Fibroblast of lung (primary cell): ENCODE data around the gene OASL. TPM values are rescaled to one million over a fixed set of nuclear protein-coding genes. Genes with fewer than 3 reads are reported as not detected.

Experiments used
- DNase-seq, 2 donors: peaks; one replicate each; pipeline versions ENCODE4 v3.0.0 to v3.0.0-alpha.2; 2010; ENCODE audit warnings: low read depth in 2 of 2
- H2AFZ ChIP-seq: 2 replicates; pipeline ENCODE4 v1.5.1; 2012; ENCODE audit warnings: low read length, control low read depth, inconsistent platforms
- H3K27ac ChIP-seq: 2 replicates; pipeline ENCODE4 v1.5.1; 2011; ENCODE audit warnings: low read length, control low read depth; ENCODE audit not compliant: insufficient read depth
- H3K27me3 ChIP-seq: 2 replicates; pipeline ENCODE4 v1.5.1; 2011; ENCODE audit warnings: mild to moderate bottlenecking, low read length; ENCODE audit not compliant: control insufficient read depth, insufficient read depth
- H3K36me3 ChIP-seq: 2 replicates; pipeline ENCODE4 v1.5.1; 2011; ENCODE audit warnings: low read length; ENCODE audit not compliant: control insufficient read depth, insufficient read depth
- H3K4me1 ChIP-seq: 2 replicates; pipeline ENCODE4 v1.5.1; 2011; ENCODE audit warnings: low read length; ENCODE audit not compliant: control insufficient read depth, insufficient read depth; ENCODE audit errors: extremely low read depth
- H3K4me2 ChIP-seq: 2 replicates; pipeline ENCODE4 v1.5.1; 2011; ENCODE audit warnings: low read length, control low read depth; ENCODE audit not compliant: insufficient read depth; ENCODE audit errors: extremely low read depth
- H3K4me3 ChIP-seq, 4 experiments: fragments of 200-600 bp in 1 of 4; sonication (generic) in 1 of 4; replicated peaks in 1 of 4; 2 replicates each; pipeline ENCODE4 v1.5.1; 2011 to 2016; ENCODE audit warnings: low read length in 4 of 4, low read depth in 3 of 4, mild to moderate bottlenecking in 3 of 4, control low read depth in 2 of 4, inconsistent platforms in 1 of 4, mixed read lengths in 1 of 4; ENCODE audit not compliant: insufficient read depth in 1 of 4; ENCODE audit errors: control extremely low read depth in 1 of 4
- H3K79me2 ChIP-seq: 2 replicates; pipeline ENCODE4 v1.5.1; 2012; ENCODE audit warnings: mild to moderate bottlenecking, low read length, inconsistent platforms; ENCODE audit not compliant: control insufficient read depth, insufficient read depth
- H3K9ac ChIP-seq: 2 replicates; pipeline ENCODE4 v1.5.1; 2011; ENCODE audit warnings: mild to moderate bottlenecking, low read length, control low read depth; ENCODE audit not compliant: insufficient read depth
- H3K9me3 ChIP-seq: 2 replicates; pipeline ENCODE4 v1.5.1; 2012; ENCODE audit warnings: low read depth, low read length; ENCODE audit not compliant: control insufficient read depth, insufficient read depth
- H4K20me1 ChIP-seq: 2 replicates; pipeline ENCODE4 v1.5.1; 2011; ENCODE audit warnings: low read length; ENCODE audit not compliant: control insufficient read depth, insufficient read depth; ENCODE audit errors: extremely low read depth
- CTCF ChIP-seq, 2 donors: IDR thresholded peaks in 1 of 2; conservative IDR thresholded peaks in 1 of 2; 1 replicate in 1 of 2; 2 replicates in 1 of 2; pipeline ENCODE4 v1.5.1; 2011 to 2012; ENCODE audit warnings: low read length in 2 of 2, control low read depth in 1 of 2, inconsistent platforms in 1 of 2, low read depth in 1 of 2, mild to moderate bottlenecking in 1 of 2
- EZH2 ChIP-seq: IDR thresholded peaks from 2 replicates; pipeline ENCODE4 v1.5.1; 2012; ENCODE audit warnings: low read length, control low read depth, mild to moderate bottlenecking; ENCODE audit errors: missing control alignments
- polyA plus RNA-seq, 2 donors: library from polyadenylated mRNA; depleted of rRNA in 1 of 2; stranded (reverse) in 1 of 2; unstranded in 1 of 2; fragments of >200 nt; gene quantifications; 2 replicates each; pipeline ENCODE4 v1.2.1, GENCODE V29; 2011 to 2012; ENCODE audit warnings: missing spikeins in 1 of 2
- total RNA-seq: library from RNA; depleted of rRNA; stranded (reverse); fragments of >200 nt; gene quantifications from 2 replicates; pipeline ENCODE4 v1.2.1, GENCODE V29; 2014

OASL gene
- total and polyA plus RNA-seq, 2 donors (not counting 1 experiment from before 2014, with no cell fraction given): 0.07 to 1.2 TPM

- no peak overlapping the region for H3K4me2 ChIP-seq
- DNase-seq: no peak
- no peak overlapping the region for H3K27ac ChIP-seq
- H3K9me3 ChIP-seq: no peaks in the 10 kb centered on the region
- H4K20me1 ChIP-seq: no peaks in the 10 kb centered on the region
- no peak overlapping the region for H3K4me3 ChIP-seq
- TF ChIP-seq EZH2: no peak
- no peak for TF ChIP-seq CTCF (conservative IDR thresholded peaks at IDR 0.05 in 1 of 2, IDR thresholded peaks at IDR 0.05 in 1 of 2; ENCODE audit: low read depth in 1 of 2, low read length in 2 of 2)
- no peak overlapping the region for H3K9ac ChIP-seq
- H3K79me2 ChIP-seq: no peaks in the 10 kb centered on the region
- H3K36me3 ChIP-seq: no peaks in the 10 kb centered on the region
- H3K4me1 ChIP-seq: no peaks in the 10 kb centered on the region
- H2AFZ ChIP-seq: no peak overlapping the region
- H3K27me3 ChIP-seq: no peaks in the 10 kb centered on the region
These were observed 54.6 kb downstream of the OASL start for GRCh38 chr12:120984351-120984898.

GRCh38 chr12:120983759-120984158 lies 55.3 kb downstream of the OASL start:
- DNase-seq: no peak
- Histone ChIP-seq H2AFZ (no peak overlapping the region), H3K4me1 (no peaks in the 10 kb centered on the region), H3K79me2 (no peaks in the 10 kb centered on the region), H3K4me2 (no peak overlapping the region), H4K20me1 (no peaks in the 10 kb centered on the region), H3K27me3 (no peaks in the 10 kb centered on the region), H3K4me3 (no peak overlapping the region), H3K27ac (no peak overlapping the region), H3K9me3 (no peaks in the 10 kb centered on the region), H3K9ac (no peak overlapping the region), H3K36me3 (no peaks in the 10 kb centered on the region)
- TF ChIP-seq CTCF (conservative IDR thresholded peaks at IDR 0.05 in 1 of 2, IDR thresholded peaks at IDR 0.05 in 1 of 2; ENCODE audit: low read depth in 1 of 2, low read length in 2 of 2) (no peak), EZH2 (no peak)

- no peaks in the 10 kb centered on the region for H4K20me1 ChIP-seq
- no peaks in the 10 kb centered on the region for H3K36me3 ChIP-seq
- no peak overlapping the region for H3K27ac ChIP-seq
- H3K79me2 ChIP-seq: no peaks in the 10 kb centered on the region
- no peaks in the 10 kb centered on the region for H3K9me3 ChIP-seq
- TF ChIP-seq CTCF (conservative IDR thresholded peaks at IDR 0.05 in 1 of 2, IDR thresholded peaks at IDR 0.05 in 1 of 2; ENCODE audit: low read depth in 1 of 2, low read length in 2 of 2) (no peak), EZH2 (no peak)
- no peaks in the 10 kb centered on the region for H3K27me3 ChIP-seq
- no peak overlapping the region for H3K4me2 ChIP-seq
- no peak for DNase-seq
- no peak overlapping the region for H3K9ac ChIP-seq
- H2AFZ ChIP-seq: no peak overlapping the region
- no peaks in the 10 kb centered on the region for H3K4me1 ChIP-seq
- no peak overlapping the region for H3K4me3 ChIP-seq
These were observed 56.4 kb downstream of the OASL start for GRCh38 chr12:120982659-120983058.
